ENCODE results near the gene SF3A1. TPM values are rescaled to one million over a fixed set of nuclear protein-coding genes. Genes with fewer than 3 reads are reported as not detected.

Gene SF3A1
- total and polyA plus RNA-seq, 11 donors = 11.4 to 142 (median 77.4) TPM

GRCh38 chr22:30305906-30306626 is 50.6 kb downstream of the SF3A1 start:
- Histone ChIP-seq H3K36me3 (peaks cover 0 to 24% (median 3%) of the 10 kb centered on the region in 9 donors), H3K9me3 (no peaks in the 10 kb centered on the region), H3K4me1 (peaks cover 31 to 100% (median 91%) of the 10 kb centered on the region in 12 donors), H3K27ac (peak overlapping the region; percentile 62 to 95 (median 81)), H3K27me3 (no peaks in the 10 kb centered on the region), H3K4me3 (peak overlapping the region in 2 of 12 donors; percentile 9 to 41)
- 55 to 67% (median 59%) methylated on average over 3 of the region's 3 CpGs for WGBS, 4 donors
- ATAC-seq = no peak
- TF ChIP-seq, protein P1, sequence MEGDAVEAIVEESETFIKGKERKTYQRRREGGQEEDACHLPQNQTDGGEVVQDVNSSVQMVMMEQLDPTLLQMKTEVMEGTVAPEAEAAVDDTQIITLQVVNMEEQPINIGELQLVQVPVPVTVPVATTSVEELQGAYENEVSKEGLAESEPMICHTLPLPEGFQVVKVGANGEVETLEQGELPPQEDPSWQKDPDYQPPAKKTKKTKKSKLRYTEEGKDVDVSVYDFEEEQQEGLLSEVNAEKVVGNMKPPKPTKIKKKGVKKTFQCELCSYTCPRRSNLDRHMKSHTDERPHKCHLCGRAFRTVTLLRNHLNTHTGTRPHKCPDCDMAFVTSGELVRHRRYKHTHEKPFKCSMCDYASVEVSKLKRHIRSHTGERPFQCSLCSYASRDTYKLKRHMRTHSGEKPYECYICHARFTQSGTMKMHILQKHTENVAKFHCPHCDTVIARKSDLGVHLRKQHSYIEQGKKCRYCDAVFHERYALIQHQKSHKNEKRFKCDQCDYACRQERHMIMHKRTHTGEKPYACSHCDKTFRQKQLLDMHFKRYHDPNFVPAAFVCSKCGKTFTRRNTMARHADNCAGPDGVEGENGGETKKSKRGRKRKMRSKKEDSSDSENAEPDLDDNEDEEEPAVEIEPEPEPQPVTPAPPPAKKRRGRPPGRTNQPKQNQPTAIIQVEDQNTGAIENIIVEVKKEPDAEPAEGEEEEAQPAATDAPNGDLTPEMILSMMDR (IDR thresholded peaks at IDR 0.05) = no peak
- no peak for TF ChIP-seq POLR2A (IDR thresholded peaks at IDR 0.05)
- no peak for DNase-seq
- intact Hi-C loops (cut with DNase I) = loop anchor here in 1 of 10 donors (1.0 kb wide), 1 partner anchor 15 kb away; no protein-coding TSS in a partner anchor

DNA sequence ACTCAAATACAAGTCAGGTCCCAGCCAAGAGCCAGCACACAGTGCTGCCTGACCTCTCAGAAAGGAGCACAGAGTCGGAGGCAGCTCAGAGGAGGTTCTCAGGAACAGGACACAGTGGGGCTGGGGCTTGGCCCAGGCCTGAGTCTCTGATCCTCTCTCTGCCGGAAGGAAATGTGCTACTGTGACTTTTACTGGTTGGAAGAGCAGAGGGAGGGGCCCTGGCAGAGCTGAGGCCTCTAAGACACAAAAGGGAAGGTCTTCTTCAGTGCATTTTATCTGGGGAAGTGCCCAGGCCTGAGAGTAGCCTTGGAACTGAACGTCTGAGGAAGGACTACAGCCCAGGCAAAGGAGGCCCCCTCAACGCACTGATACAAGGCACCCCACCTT is 51.2 kb downstream of the SF3A1 start:
- peak; percentile 73 to 91 (median 81) for ATAC-seq
- Histone ChIP-seq H3K4me1 (peaks cover 26 to 100% (median 89%) of the 10 kb centered on the region in 12 donors), H3K36me3 (peaks cover 0 to 30% (median 5%) of the 10 kb centered on the region in 9 donors), H3K27ac (peak overlapping the region; percentile 62 to 95 (median 81)), H3K4me3 (peak overlapping the region in 2 of 12 donors; percentile 15 to 41), H3K9me3 (no peaks in the 10 kb centered on the region), H3K27me3 (no peaks in the 10 kb centered on the region)
- DNase-seq = peak; percentile 72 to 86 (median 78)
- intact Hi-C loops (cut with DNase I) = loop anchor here in 1 of 10 donors (1.0 kb wide), 1 partner anchor 14 kb away; no protein-coding TSS in a partner anchor
- TF ChIP-seq, protein P1 (IDR thresholded peaks at IDR 0.05) = no peak
- TF ChIP-seq POLR2A (IDR thresholded peaks at IDR 0.05) = peak in 1 of 2 donors; percentile 62
- WGBS, 4 donors = 27 to 39% (median 32%) methylated on average over 4 of the region's 4 CpGs

GRCh38 chr22:30304495-30305244 is 52.0 kb downstream of the SF3A1 start:
- Histone ChIP-seq H3K4me1 (peaks cover 23 to 98% (median 86%) of the 10 kb centered on the region in 12 donors), H3K27me3 (no peaks in the 10 kb centered on the region), H3K36me3 (peaks cover 0 to 38% (median 9%) of the 10 kb centered on the region in 9 donors), H3K27ac (peak overlapping the region; percentile 62 to 95 (median 81)), H3K9me3 (no peaks in the 10 kb centered on the region), H3K4me3 (peak overlapping the region in 2 of 12 donors; percentile 15 to 41)
- DNase-seq = no peak
- 58 to 65% (median 63%) methylated on average over 7 of the region's 7 CpGs for WGBS, 4 donors
- intact Hi-C loops (cut with DNase I) = loop anchor here in 1 of 10 donors (1.0 kb wide), 1 partner anchor 13 kb away; no protein-coding TSS in a partner anchor
- TF ChIP-seq, protein P1 (IDR thresholded peaks at IDR 0.05) = no peak
- TF ChIP-seq POLR2A (IDR thresholded peaks at IDR 0.05) = no peak
- peak in 2 of 4 donors; percentile 7 to 21 for ATAC-seq

DNA sequence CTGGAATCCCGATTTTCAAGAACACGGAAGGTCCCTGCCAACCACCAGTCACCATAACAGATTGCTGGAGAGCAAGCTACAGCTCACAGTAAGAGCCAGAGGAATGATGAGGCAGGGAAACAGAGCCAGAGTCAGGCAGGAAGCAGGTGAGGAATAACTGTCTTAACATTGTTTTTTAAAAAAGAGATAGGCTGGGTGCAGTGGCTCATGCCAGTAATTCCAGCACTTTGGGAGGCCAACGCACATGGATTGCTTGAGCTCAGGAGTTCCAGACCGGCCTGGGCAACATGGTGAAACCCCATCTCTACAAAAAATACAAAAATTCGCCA is 53.9 kb downstream of the SF3A1 start:
- Histone ChIP-seq H3K4me3 (no peak overlapping the region), H3K27me3 (no peaks in the 10 kb centered on the region), H3K4me1 (peaks cover 19 to 95% (median 76%) of the 10 kb centered on the region in 12 donors), H3K9me3 (no peaks in the 10 kb centered on the region), H3K36me3 (peaks cover 0 to 55% (median 23%) of the 10 kb centered on the region in 9 donors), H3K27ac (peak overlapping the region; percentile 68 to 95 (median 84))
- ATAC-seq (no peak), DNase-seq (no peak)
- TF ChIP-seq POLR2A (IDR thresholded peaks at IDR 0.05) = no peak
- TF ChIP-seq, protein P1 (IDR thresholded peaks at IDR 0.05) = no peak
- intact Hi-C loops (cut with DNase I) = no loop called here
- WGBS, 4 donors = 67 to 77% (median 71%) methylated on average over 5 of the region's 5 CpGs

Measured in heart left ventricle (tissue), 16 donors.